CD4-positive, alpha-beta T cell treated with Interleukin-2 at 100 ng/mL for 4 hours (primary cell): ENCODE data around the gene OR52D1.

Source experiments
- DNase-seq: peaks from one replicate; pipeline ENCODE4 v3.0.0-alpha.2; 2020; ENCODE audit warnings: low spot score

Gene OR52D1

GRCh38 chr11:5488385-5488784 is at the start of gene OR52D1:
TSS of gene OR52D1 (plus strand) at chr11:5488685. CDS start at chr11:5488707, 22 bp downstream.
- DNase-seq: no peak

- DNase-seq: no peak
These were observed 47.1 kb upstream of the OR52D1 start, which contains the start of gene OR51I1 for GRCh38 chr11:5441414-5441813. TSS of gene OR51I1 (minus strand) at chr11:5441514. CDS start at chr11:5441514, 0 bp downstream.

GRCh38 chr11:5443835-5444393 is 44.6 kb upstream of the OR52D1 start:
- DNase-seq: no peak

- DNase-seq: no peak
These were observed 39.5 kb upstream of the OR52D1 start, which contains the start of gene OR51I2 for GRCh38 chr11:5449023-5449422. TSS of gene OR51I2 (plus strand) at chr11:5449323. CDS start at chr11:5453489, 4,166 bp downstream.

- no peak for DNase-seq
These were observed 39.1 kb upstream of the OR52D1 start for GRCh38 chr11:5449432-5449831.

GRCh38 chr11:5460983-5461621 is 27.4 kb upstream of the OR52D1 start:
- DNase-seq: no peak

GRCh38 chr11:5467527-5467926 is 21.0 kb upstream of the OR52D1 start:
- no peak for DNase-seq

- DNase-seq: no peak
These were observed 14.6 kb upstream of the OR52D1 start for GRCh38 chr11:5473921-5474320.

- peak; percentile 48 for DNase-seq
These were observed 12.2 kb upstream of the OR52D1 start for GRCh38 chr11:5476186-5476819.

GRCh38 chr11:5486003-5486402 is 2.5 kb upstream of the OR52D1 start:
- no peak for DNase-seq

GRCh38 chr11:5486421-5486820 is 2.1 kb upstream of the OR52D1 start:
- DNase-seq: no peak

- no peak for DNase-seq
These were observed 414 bp downstream of the OR52D1 start for GRCh38 chr11:5488798-5489399.

GRCh38 chr11:5489576-5490357 is 1.3 kb downstream of the OR52D1 start:
- no peak for DNase-seq

- DNase-seq: no peak
These were observed 11.2 kb downstream of the OR52D1 start for GRCh38 chr11:5499671-5500070.

GRCh38 chr11:5500393-5500801 is 11.9 kb downstream of the OR52D1 start:
- no peak for DNase-seq

- no peak for DNase-seq
These were observed 16.0 kb downstream of the OR52D1 start for GRCh38 chr11:5504403-5504921.

GRCh38 chr11:5505363-5506048 is 17.0 kb downstream of the OR52D1 start:
- DNase-seq: no peak

GRCh38 chr11:5507177-5507932 is 18.9 kb downstream of the OR52D1 start:
- no peak for DNase-seq

- DNase-seq: no peak
These were observed 19.4 kb downstream of the OR52D1 start for GRCh38 chr11:5507933-5508305.

GRCh38 chr11:5508605-5509004 is 20.1 kb downstream of the OR52D1 start:
- DNase-seq: no peak

GRCh38 chr11:5509803-5510202 is 21.3 kb downstream of the OR52D1 start, which contains the start of gene UBQLN3:
TSS of gene UBQLN3 (minus strand) at chr11:5509957. CDS start at chr11:5509558, 399 bp downstream.
- DNase-seq: no peak
